ENCODE data around the gene SLPI.

Gene SLPI

DNA sequence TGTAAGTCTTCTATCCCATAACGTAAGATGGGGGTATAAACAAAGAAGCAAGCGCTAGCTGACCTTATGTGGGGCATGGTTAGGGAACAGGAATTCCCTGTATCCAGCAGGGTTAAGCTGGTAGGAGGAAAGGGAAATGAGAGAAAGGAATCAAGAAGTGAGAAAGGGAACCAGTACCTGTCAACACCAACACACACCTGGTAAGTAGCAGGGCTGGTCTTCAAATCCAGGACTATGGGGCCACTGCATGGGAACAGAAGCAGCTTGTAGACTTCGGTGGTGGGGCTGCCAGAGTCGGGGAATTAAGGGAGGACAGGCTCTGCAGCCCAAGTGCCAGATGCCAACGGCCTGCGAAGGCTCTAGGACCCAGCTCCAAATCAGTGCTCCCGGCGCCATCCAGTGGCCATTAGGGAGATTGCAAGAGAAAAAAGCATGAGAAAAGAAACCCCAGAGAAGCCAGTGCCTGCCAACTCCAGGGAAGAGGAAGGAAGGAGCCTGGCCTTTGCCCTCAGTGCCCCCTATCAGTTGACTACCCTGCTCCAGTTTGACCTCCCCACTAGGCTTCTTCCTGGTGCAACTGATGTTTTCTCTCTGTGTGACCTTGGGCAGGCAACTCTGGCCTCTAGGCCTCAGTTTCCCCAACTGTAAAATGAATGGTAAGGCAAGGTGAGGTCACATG is 36.5 kb upstream of the SLPI start:
- in situ Hi-C loops (cut with HindIII; ENCODE audit: low pct_unique_long_range_greater_than_20kb, low sequenced_read_pairs): no loop called here
- peak; percentile 89 to 90 for DNase-seq (ENCODE audit: low read depth in 1 of 2, low spot score in 1 of 2)
- TF ChIP-seq JUND (IDR thresholded peaks at IDR 0.05; ENCODE audit: low read depth): no peak

GRCh38 chr20:45289942-45290676 is 35.7 kb upstream of the SLPI start:
- in situ Hi-C loops (cut with HindIII; ENCODE audit: low pct_unique_long_range_greater_than_20kb, low sequenced_read_pairs): no loop called here
- no peak for TF ChIP-seq JUND (IDR thresholded peaks at IDR 0.05; ENCODE audit: low read depth)
- no peak for DNase-seq (ENCODE audit: low read depth in 1 of 2, low spot score in 1 of 2)

- in situ Hi-C loops (cut with HindIII; ENCODE audit: low pct_unique_long_range_greater_than_20kb, low sequenced_read_pairs): no loop called here
- DNase-seq (ENCODE audit: low read depth in 1 of 2, low spot score in 1 of 2): no peak
- no peak for TF ChIP-seq JUND (IDR thresholded peaks at IDR 0.05; ENCODE audit: low read depth)
Measured at GRCh38 chr20:45288860-45289259, 34.5 kb upstream of the SLPI start.

DNA sequence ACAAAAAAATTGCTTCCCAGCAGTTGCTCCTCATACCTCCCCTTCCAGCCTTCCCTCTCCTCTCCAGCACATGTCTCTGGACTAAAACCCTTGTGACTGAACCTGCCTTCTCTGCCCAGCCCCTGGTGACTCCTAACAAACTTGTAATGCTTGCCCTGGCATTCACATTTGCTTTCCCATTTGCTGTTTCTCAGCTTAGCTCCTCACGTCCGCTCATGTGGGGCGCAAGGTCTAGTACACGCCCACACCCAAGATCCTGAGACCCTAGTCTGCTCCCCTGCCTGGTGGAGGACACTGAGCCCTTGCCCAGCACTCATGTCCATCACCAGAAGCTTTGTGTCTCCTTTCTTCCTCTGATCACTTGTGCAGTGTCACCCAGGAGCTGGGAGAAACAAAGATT is 34.0 kb upstream of the SLPI start:
- TF ChIP-seq JUND (IDR thresholded peaks at IDR 0.05; ENCODE audit: low read depth): no peak
- in situ Hi-C loops (cut with HindIII; ENCODE audit: low pct_unique_long_range_greater_than_20kb, low sequenced_read_pairs): no loop called here
- no peak for DNase-seq (ENCODE audit: low read depth in 1 of 2, low spot score in 1 of 2)

- DNase-seq (ENCODE audit: low read depth in 1 of 2, low spot score in 1 of 2): no peak
- in situ Hi-C loops (cut with HindIII; ENCODE audit: low pct_unique_long_range_greater_than_20kb, low sequenced_read_pairs): no loop called here
Measured at GRCh38 chr20:45283551-45284057, 29.2 kb upstream of the SLPI start.

DNA sequence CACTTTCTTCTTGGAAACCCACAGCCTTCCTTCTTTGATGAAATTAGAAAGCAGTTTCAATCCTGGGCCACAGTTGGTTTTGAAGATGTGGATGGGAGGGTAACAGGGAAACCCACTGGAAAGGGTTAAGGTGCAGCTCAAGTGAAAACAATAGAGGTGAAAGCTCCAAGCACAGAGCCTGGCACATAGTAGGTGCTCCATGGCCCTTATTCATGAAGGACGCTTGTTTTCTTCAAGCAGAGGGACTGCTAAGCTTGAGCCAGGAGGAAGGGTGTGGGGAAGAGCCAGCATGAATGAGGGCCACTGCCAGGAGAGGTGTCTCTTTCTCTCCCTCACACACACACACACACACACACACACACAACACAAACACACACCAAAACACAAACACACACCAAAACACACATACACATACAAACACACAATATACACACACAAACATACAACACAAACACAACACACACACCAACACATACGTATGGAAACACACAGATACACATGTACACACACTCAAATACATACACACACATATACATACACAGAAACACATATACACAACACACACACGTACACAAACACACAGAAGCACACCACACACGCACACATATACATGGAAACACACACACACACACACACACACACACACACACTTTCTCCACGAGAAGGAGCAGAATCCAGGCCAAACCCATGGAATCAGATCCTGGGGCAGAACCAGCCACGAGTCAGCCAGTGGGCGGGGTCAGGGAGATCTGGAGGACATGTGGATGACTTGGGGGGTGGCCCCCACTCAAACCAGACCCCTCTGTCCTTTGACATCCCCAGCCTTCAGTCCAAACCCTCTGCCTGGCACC is 28.6 kb upstream of the SLPI start:
- in situ Hi-C loops (cut with HindIII; ENCODE audit: low pct_unique_long_range_greater_than_20kb, low sequenced_read_pairs): no loop called here
- TF ChIP-seq JUND (IDR thresholded peaks at IDR 0.05; ENCODE audit: low read depth): no peak

More at GRCh38 chr20:45283551-45284057, 29.2 kb upstream of the SLPI start:
- TF ChIP-seq JUND (IDR thresholded peaks at IDR 0.05; ENCODE audit: low read depth): no peak

DNA sequence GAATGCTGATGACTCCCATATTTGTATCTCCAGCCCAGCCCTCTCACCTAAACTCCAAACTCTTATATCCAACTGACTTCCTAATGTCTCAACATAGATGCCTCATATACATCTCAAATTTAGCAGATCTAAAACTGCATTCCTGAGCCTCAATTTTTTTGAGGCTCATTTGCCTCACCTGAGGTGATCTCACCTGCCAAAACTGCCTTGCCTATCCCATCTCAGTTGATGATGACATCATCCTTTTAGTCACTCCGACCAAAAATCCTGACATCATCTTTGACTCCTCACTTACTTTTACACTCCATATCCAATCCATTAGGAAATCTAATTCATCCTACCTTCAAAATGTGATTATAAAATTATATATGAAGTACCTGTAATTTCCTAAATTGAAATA is 25.6 kb upstream of the SLPI start:
- in situ Hi-C loops (cut with HindIII; ENCODE audit: low pct_unique_long_range_greater_than_20kb, low sequenced_read_pairs): no loop called here
- no peak for TF ChIP-seq JUND (IDR thresholded peaks at IDR 0.05; ENCODE audit: low read depth)
- DNase-seq (ENCODE audit: low read depth in 1 of 2, low spot score in 1 of 2): no peak

More for the DNA sequence above, 28.6 kb upstream of the SLPI start:
- DNase-seq (ENCODE audit: low read depth in 1 of 2, low spot score in 1 of 2): no peak

DNA sequence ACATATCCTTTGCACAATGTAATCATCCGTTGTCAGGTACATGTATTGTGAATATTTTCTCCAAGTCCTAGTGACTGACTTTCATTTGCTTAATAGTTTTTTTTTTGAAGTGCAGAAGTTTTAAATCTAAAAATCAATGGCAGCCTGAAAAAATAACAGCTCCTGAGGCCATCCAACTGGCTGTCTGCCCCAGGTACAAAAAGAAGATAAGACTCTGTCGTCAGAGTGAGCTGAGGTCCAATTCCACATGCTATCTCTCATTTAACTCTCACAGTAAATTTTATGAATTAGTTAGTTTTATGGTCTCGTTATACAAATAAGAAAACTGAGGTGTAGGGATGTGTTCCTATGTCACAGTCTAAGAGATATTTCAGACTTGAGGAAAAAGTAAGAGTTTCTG is 21.0 kb upstream of the SLPI start:
- DNase-seq (ENCODE audit: low read depth in 1 of 2, low spot score in 1 of 2): no peak
- TF ChIP-seq JUND (IDR thresholded peaks at IDR 0.05; ENCODE audit: low read depth): no peak
- in situ Hi-C loops (cut with HindIII; ENCODE audit: low pct_unique_long_range_greater_than_20kb, low sequenced_read_pairs): no loop called here

GRCh38 chr20:45269754-45270270 is 15.4 kb upstream of the SLPI start:
- in situ Hi-C loops (cut with HindIII; ENCODE audit: low pct_unique_long_range_greater_than_20kb, low sequenced_read_pairs): no loop called here
- DNase-seq (ENCODE audit: low read depth in 1 of 2, low spot score in 1 of 2): no peak
- no peak for TF ChIP-seq JUND (IDR thresholded peaks at IDR 0.05; ENCODE audit: low read depth)

DNA sequence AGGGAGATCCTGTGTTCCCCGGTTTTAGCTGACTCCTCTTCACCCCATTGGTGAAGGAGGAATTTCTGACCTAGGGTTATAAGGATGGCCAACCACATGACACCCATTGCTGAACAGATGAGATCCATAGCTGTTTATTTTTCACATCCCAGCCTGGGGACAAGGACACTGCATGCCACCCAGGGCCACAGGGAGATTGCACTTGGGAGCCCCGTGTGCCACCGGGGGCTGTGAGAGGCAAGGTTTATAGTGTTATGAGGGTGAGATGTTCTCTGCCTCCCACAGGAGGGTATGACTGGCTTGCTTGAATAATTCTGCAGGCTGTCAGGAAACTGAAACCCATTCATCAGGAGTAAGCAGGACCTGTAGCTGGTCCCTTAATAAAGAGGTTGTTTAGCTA is 14.7 kb upstream of the SLPI start:
- in situ Hi-C loops (cut with HindIII; ENCODE audit: low pct_unique_long_range_greater_than_20kb, low sequenced_read_pairs): no loop called here
- TF ChIP-seq JUND (IDR thresholded peaks at IDR 0.05; ENCODE audit: low read depth): no peak
- DNase-seq (ENCODE audit: low read depth in 1 of 2, low spot score in 1 of 2): no peak

DNA sequence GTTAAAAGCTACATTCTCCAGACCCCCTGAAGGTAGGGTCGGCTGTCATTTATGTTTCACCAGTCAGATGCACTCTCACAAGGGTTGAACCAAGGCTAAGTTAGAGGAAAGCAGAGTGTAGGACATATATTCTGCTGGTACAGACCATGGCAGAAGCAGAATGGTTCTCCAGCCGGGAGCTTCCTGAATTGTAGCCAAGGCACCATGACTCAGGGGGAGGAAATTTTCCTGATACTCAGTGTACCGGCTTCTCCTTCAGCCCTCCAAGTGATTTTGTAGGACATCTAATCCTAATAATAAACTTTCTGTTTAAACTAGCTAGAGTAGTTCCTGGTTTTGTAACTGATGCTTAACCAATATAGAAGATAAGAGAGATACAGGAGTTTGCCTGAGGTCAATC is 14.2 kb upstream of the SLPI start:
- DNase-seq (ENCODE audit: low read depth in 1 of 2, low spot score in 1 of 2): no peak
- in situ Hi-C loops (cut with HindIII; ENCODE audit: low pct_unique_long_range_greater_than_20kb, low sequenced_read_pairs): no loop called here

GRCh38 chr20:45266977-45267376 is 12.6 kb upstream of the SLPI start:
- TF ChIP-seq JUND (IDR thresholded peaks at IDR 0.05; ENCODE audit: low read depth): no peak
- DNase-seq (ENCODE audit: low read depth in 1 of 2, low spot score in 1 of 2): no peak
- in situ Hi-C loops (cut with HindIII; ENCODE audit: low pct_unique_long_range_greater_than_20kb, low sequenced_read_pairs): no loop called here

More for the DNA sequence above, 14.2 kb upstream of the SLPI start:
- no peak for TF ChIP-seq JUND (IDR thresholded peaks at IDR 0.05; ENCODE audit: low read depth)

Measured in T47D (cell line).